Sigmoid colon (tissue), 7 donors: ENCODE data around the gene KSR1. TPM values are rescaled to one million over a fixed set of nuclear protein-coding genes. Genes with fewer than 3 reads are reported as not detected.

ENCODE experiments used
- DNase-seq: peaks from one replicate; pipeline ENCODE4 v3.0.0-alpha.2; 2019
- H3K27ac ChIP-seq, 4 donors: fragments of 200-600 bp; sonication (generic); one replicate each; pipeline ENCODE4 v1.5.1; 2016 to 2019; ENCODE audit warnings: mild to moderate bottlenecking in 1 of 4
- H3K27me3 ChIP-seq, 3 donors: fragments of 200-600 bp; sonication (generic); one replicate each; pipeline ENCODE4 v1.5.1; 2019; ENCODE audit warnings: mild to moderate bottlenecking in 1 of 3
- H3K36me3 ChIP-seq, 4 donors: fragments of 200-600 bp; sonication (generic); one replicate each; pipeline ENCODE4 v1.5.1; 2016 to 2019
- H3K4me1 ChIP-seq, 4 donors: fragments of 200-600 bp; sonication (generic); one replicate each; pipeline ENCODE4 v1.5.1; 2017 to 2019
- H3K4me3 ChIP-seq, 4 donors: fragments of 200-600 bp; sonication (generic); one replicate each; pipeline ENCODE4 v1.5.1; 2017 to 2019; ENCODE audit warnings: mild to moderate bottlenecking in 2 of 4, moderate library complexity in 1 of 4
- H3K9me3 ChIP-seq, 4 donors: fragments of 200-600 bp in 3 of 4; sonication (generic) in 3 of 4; one replicate each; pipeline versions ENCODE4 v1.5.1 to v1.6.1; 2013 to 2019
- EP300 ChIP-seq, 4 donors: sonication (generic); formaldehyde crosslinking; IDR thresholded peaks; one replicate each; pipeline ENCODE4 v1.6.1; 2017; ENCODE audit warnings: antibody characterized with exemption in 4 of 4
- POLR2A ChIP-seq, 2 donors: fragments of 450-650 bp; IDR thresholded peaks; one replicate each; pipeline ENCODE4 v1.6.1; 2016; ENCODE audit warnings: antibody characterized with exemption in 2 of 2, mild to moderate bottlenecking in 2 of 2, moderate library complexity in 2 of 2
- POLR2AphosphoS5 ChIP-seq, 4 donors: sonication (generic); formaldehyde crosslinking; IDR thresholded peaks; one replicate each; pipeline ENCODE4 v1.6.1; 2017; ENCODE audit warnings: antibody characterized with exemption in 4 of 4
- WGBS, 2 donors: extraction: QIAGEN DNeasy Blood & Tissue Kit; methylation state at CpG; one replicate each; pipeline ENCODE4 v1.1.7; 2013; 5-methylcytosine and 5-hydroxymethylcytosine counted together
- intact Hi-C: fragments of 100-400 bp; cut with DNase I; formaldehyde crosslinking; loops from one replicate; pipeline ENCODE4 v1.15.1; 2023
- polyA plus RNA-seq, 3 donors: library from polyadenylated mRNA; stranded (reverse); fragments of 200-250 nt; gene quantifications; one replicate each; pipeline ENCODE4 v1.2.3, GENCODE V29; 2013
- total RNA-seq, 4 donors: library from RNA; depleted of rRNA; stranded (reverse); fragments of >200 nt; gene quantifications; one replicate each; pipeline ENCODE4 v1.1.0, GENCODE V29; 2016
- TF ChIP-seq, protein P1 (sequence below), 4 experiments: fragments of 450-650 bp in 3 of 4; fragments of 200-600 bp in 1 of 4; IDR thresholded peaks; one replicate each; pipeline ENCODE4 v1.5.1; 2016 to 2019; ENCODE audit warnings: antibody characterized with exemption in 4 of 4, mild to moderate bottlenecking in 3 of 4, moderate library complexity in 2 of 4
- donor health status: healthy with polysubstance abuse.
- donor health status: Bipolar disorder and iron deficiency.
- donor health status: healthy.

KSR1 gene
- total and polyA plus RNA-seq, 7 donors, result 4.2 to 25.8 (median 18.2) TPM

DNA sequence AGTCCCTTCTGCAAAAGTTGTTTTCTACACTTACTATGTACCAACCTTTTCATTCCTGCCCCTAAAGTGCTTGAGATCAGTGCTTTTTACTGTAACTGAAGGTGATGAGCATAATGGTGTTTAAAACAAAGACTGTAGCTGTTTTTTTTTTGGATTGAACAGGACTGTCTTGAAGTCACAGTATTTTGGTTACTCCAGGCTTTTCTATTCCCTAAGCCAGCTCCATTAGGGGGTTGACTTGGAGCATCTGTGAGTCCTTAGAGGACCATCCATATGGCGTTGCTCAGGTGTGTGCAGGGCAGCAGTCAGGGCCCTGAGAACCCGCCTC lies 145.7 kb downstream of the KSR1 start:
- Histone ChIP-seq H3K36me3 (peaks cover 8 to 47% (median 19%) of the 10 kb centered on the region in 4 donors), H3K4me3 (no peak overlapping the region), H3K27ac (no peak overlapping the region), H3K27me3 (no peaks in the 10 kb centered on the region), H3K4me1 (peaks cover 0 to 6% (median 2%) of the 10 kb centered on the region in 4 donors), H3K9me3 (no peaks in the 10 kb centered on the region)
- WGBS, 2 donors, result 54 to 76% methylated on average over 2 of the region's 2 CpGs
- TF ChIP-seq EP300 (IDR thresholded peaks at IDR 0.05) (no peak), POLR2A (IDR thresholded peaks at IDR 0.05) (no peak), POLR2AphosphoS5 (IDR thresholded peaks at IDR 0.05) (no peak)
- TF ChIP-seq, protein P1, sequence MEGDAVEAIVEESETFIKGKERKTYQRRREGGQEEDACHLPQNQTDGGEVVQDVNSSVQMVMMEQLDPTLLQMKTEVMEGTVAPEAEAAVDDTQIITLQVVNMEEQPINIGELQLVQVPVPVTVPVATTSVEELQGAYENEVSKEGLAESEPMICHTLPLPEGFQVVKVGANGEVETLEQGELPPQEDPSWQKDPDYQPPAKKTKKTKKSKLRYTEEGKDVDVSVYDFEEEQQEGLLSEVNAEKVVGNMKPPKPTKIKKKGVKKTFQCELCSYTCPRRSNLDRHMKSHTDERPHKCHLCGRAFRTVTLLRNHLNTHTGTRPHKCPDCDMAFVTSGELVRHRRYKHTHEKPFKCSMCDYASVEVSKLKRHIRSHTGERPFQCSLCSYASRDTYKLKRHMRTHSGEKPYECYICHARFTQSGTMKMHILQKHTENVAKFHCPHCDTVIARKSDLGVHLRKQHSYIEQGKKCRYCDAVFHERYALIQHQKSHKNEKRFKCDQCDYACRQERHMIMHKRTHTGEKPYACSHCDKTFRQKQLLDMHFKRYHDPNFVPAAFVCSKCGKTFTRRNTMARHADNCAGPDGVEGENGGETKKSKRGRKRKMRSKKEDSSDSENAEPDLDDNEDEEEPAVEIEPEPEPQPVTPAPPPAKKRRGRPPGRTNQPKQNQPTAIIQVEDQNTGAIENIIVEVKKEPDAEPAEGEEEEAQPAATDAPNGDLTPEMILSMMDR (IDR thresholded peaks at IDR 0.05), result no peak
- intact Hi-C loops, result loop anchor here (1.0 kb wide), 2 partner anchors 249 to 364 kb away; no protein-coding TSS in a partner anchor
- no peak for DNase-seq

DNA sequence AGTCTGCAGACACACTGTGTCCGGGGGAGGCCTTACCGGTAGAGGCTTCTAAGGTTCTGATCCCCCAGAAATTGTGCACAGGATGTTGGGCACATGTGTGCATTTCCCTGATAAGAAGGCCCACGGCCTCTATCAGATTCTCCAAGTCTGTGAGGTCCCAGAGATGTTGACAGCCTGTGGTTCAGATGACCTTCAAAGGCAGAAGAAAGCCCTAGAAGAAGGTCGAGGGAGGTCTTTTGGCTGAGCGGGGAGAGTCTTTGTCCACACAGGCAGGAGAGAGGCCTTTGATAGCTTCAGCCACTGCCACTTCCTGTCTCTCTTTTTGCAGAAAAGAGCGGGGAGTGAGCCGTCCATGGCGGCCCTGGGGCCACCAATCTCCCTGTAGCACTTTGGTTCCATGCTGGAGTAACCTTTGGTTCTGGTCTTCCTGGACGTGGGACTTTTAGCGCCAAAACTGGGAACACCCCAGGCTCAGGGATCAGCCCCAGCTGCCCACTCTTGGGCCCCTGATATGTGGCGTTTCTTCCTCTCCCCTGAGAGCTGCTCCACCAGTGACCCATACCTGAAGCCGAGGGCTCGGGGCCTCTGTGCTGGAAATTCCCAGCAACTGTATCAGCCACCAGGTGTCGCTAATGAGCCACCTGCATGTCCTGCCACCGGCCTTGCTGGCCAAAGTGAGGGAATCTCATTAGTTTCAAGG lies 146.6 kb downstream of the KSR1 start:
- Histone ChIP-seq H3K27ac (no peak overlapping the region), H3K27me3 (no peaks in the 10 kb centered on the region), H3K36me3 (peaks cover 8 to 52% (median 19%) of the 10 kb centered on the region in 4 donors), H3K4me1 (peaks cover 0 to 5% (median 2%) of the 10 kb centered on the region in 4 donors), H3K9me3 (no peaks in the 10 kb centered on the region), H3K4me3 (no peak overlapping the region)
- peak; percentile 84 for DNase-seq
- TF ChIP-seq POLR2AphosphoS5 (IDR thresholded peaks at IDR 0.05) (no peak), EP300 (IDR thresholded peaks at IDR 0.05) (no peak), POLR2A (IDR thresholded peaks at IDR 0.05) (no peak)
- TF ChIP-seq, protein P1 (IDR thresholded peaks at IDR 0.05), result peak; percentile 74 to 96 (median 89)
- intact Hi-C loops, result loop anchor here (1.0 kb wide), 1 partner anchor 48 kb away; no protein-coding TSS in a partner anchor
- 46 to 49% methylated on average over 15 of the region's 15 CpGs for WGBS, 2 donors

DNA sequence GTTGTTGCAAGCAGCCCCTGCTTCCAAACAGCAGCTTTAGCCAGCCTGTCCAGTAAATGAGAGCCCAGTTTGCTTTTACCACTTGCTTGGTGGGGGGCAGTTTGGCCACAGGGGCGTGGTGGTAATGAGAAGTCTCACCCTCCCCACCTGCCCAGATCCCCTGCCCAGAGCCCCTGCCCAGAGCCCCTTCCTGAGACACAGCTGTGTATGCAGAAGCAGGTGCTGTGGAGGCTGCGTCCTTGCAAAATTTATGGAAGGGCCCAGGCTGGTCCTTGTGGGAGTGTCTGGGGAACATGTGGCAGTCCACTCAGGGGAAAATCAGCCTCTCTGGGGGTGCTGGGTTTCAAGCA lies 147.1 kb downstream of the KSR1 start:
- no peak for DNase-seq
- Histone ChIP-seq H3K4me1 (peaks cover 0 to 5% (median 2%) of the 10 kb centered on the region in 4 donors), H3K4me3 (no peak overlapping the region), H3K36me3 (peaks cover 8 to 53% (median 19%) of the 10 kb centered on the region in 4 donors), H3K9me3 (no peaks in the 10 kb centered on the region), H3K27ac (no peak overlapping the region), H3K27me3 (no peaks in the 10 kb centered on the region)
- intact Hi-C loops, result loop anchor here (1.0 kb wide), 1 partner anchor 48 kb away; no protein-coding TSS in a partner anchor
- WGBS, 2 donors, result 45 to 76% methylated on average over 2 of the region's 2 CpGs
- no peak for TF ChIP-seq POLR2AphosphoS5 (IDR thresholded peaks at IDR 0.05)
- TF ChIP-seq, protein P1 (IDR thresholded peaks at IDR 0.05), result peak in 1 of 4 experiments; percentile 30

DNA sequence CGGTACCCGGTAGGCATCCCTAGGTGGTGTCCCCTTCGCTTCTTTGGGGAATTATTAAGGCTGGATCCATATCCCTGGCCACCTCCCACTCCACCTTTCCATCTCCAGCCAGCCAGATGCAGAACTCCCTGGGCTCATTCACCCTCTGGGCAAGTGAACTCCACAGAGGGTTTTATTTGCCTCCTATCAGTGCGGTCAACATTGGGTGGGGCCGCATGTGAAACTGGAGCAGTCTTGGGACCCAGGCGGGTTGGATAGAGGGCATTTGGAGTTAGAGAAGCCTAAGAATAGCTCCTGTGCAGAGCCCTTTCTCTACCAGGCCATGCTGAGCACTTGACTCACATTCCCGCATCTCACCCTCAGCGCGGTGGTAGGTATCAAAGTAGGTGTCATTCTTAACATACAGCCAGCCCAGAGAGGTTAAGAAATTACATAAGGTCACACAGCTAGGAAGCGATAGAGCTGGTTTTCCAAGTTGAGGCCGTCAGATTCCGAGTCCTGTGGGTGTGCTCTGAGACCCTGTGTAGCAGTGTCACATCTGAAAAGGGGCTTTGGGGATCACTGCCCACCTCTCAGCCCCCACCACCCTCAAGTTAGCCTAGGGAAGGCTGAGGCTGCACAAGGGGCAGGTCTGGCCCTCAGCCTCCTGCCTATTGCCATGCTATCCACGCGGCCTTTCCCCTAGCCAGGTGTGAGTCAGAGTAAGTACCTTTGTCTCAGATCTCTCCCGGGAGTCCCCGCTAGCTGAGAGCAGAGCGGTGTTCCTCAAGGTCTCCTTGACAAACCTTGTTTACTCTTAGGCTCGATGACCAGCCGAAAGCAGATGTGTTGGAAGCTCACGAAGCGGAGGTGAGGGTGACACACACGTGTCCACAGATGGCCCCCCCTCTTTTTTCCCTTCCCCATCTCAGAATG lies 147.9 kb downstream of the KSR1 start:
- Histone ChIP-seq H3K4me3 (no peak overlapping the region), H3K4me1 (peaks cover 0 to 5% (median 2%) of the 10 kb centered on the region in 4 donors), H3K27me3 (no peaks in the 10 kb centered on the region), H3K9me3 (no peaks in the 10 kb centered on the region), H3K27ac (no peak overlapping the region), H3K36me3 (peaks cover 8 to 55% (median 23%) of the 10 kb centered on the region in 4 donors)
- 36 to 87% methylated on average over 22 of the region's 22 CpGs for WGBS, 2 donors
- intact Hi-C loops, result loop anchor here (1.0 kb wide), 1 partner anchor 47 kb away; no protein-coding TSS in a partner anchor
- no peak for DNase-seq
- TF ChIP-seq, protein P1 (IDR thresholded peaks at IDR 0.05), result no peak
- TF ChIP-seq POLR2A (IDR thresholded peaks at IDR 0.05) (no peak), POLR2AphosphoS5 (IDR thresholded peaks at IDR 0.05) (no peak), EP300 (IDR thresholded peaks at IDR 0.05) (no peak)
